ENCODE results near the gene MLF2. TPM values are rescaled to one million over a fixed set of nuclear protein-coding genes. Genes with fewer than 3 reads are reported as not detected.

MLF2 gene
- total RNA-seq, 4 donors from 2014 or later = 158 to 170 (median 162) TPM

- peaks cover 31 to 64% (median 32%) of the 10 kb centered on the region in 3 donors for H3K4me1 ChIP-seq
- H3K36me3 ChIP-seq = peaks cover 4 to 20% (median 4%) of the 10 kb centered on the region in 3 donors
- H3K4me3 ChIP-seq = peak overlapping the region in 1 of 4 donors; percentile 45
- 78 to 81% methylated on average over 11 to 15 of the region's 15 CpGs for WGBS, 2 donors
- intact Hi-C loops (cut with DNase I) = no loop called here
- DNase-seq = no peak
- peak overlapping the region in 3 of 4 donors; percentile 30 to 99 (median 52) for H3K27ac ChIP-seq
- no peaks in the 10 kb centered on the region for H3K9me3 ChIP-seq
- TF ChIP-seq POLR2A (IDR thresholded peaks at IDR 0.05) (no peak), CTCF (IDR thresholded peaks at IDR 0.05) (no peak)
- peaks cover 0 to 13% (median 0%) of the 10 kb centered on the region in 4 donors for H3K27me3 ChIP-seq
Measured at GRCh38 chr12:6774499-6775062, 21.6 kb upstream of the MLF2 start.

GRCh38 chr12:6773590-6774351 is 20.8 kb upstream of the MLF2 start:
- peak overlapping the region; percentile 6 to 58 (median 30) for H3K4me3 ChIP-seq
- H3K27me3 ChIP-seq = peaks cover 0 to 13% (median 0%) of the 10 kb centered on the region in 4 donors
- peaks cover 4 to 21% (median 4%) of the 10 kb centered on the region in 3 donors for H3K36me3 ChIP-seq
- DNase-seq = no peak
- H3K27ac ChIP-seq = peak overlapping the region; percentile 20 to 99 (median 41)
- WGBS, 2 donors = 29 to 45% methylated on average over 3 to 11 of the region's 60 CpGs
- TF ChIP-seq CTCF (IDR thresholded peaks at IDR 0.05) = no peak
- no peak for TF ChIP-seq POLR2A (IDR thresholded peaks at IDR 0.05)
- H3K4me1 ChIP-seq = peaks cover 38 to 64% (median 40%) of the 10 kb centered on the region in 3 donors
- intact Hi-C loops (cut with DNase I) = no loop called here
- H3K9me3 ChIP-seq = no peaks in the 10 kb centered on the region

- no peak for DNase-seq
- no peak for TF ChIP-seq CTCF (IDR thresholded peaks at IDR 0.05)
- no peak for TF ChIP-seq POLR2A (IDR thresholded peaks at IDR 0.05)
- intact Hi-C loops (cut with DNase I) = no loop called here
- peak overlapping the region; percentile 6 to 58 (median 30) for H3K4me3 ChIP-seq
- H3K36me3 ChIP-seq = peaks cover 4 to 21% (median 4%) of the 10 kb centered on the region in 3 donors
- peaks cover 38 to 64% (median 41%) of the 10 kb centered on the region in 3 donors for H3K4me1 ChIP-seq
- peak overlapping the region in 3 of 4 donors; percentile 20 to 99 (median 49) for H3K27ac ChIP-seq
- peaks cover 0 to 12% (median 0%) of the 10 kb centered on the region in 4 donors for H3K27me3 ChIP-seq
- no peaks in the 10 kb centered on the region for H3K9me3 ChIP-seq
- whole genome bisulfite sequencing, 2 donors = 60 to 68% methylated on average over 10 of the region's 21 CpGs
Measured at GRCh38 chr12:6772726-6773589, 20.0 kb upstream of the MLF2 start.

GRCh38 chr12:6772331-6772695 is 19.4 kb upstream of the MLF2 start, which contains the start of gene LAG3:
Gene LAG3, plus strand, starts transcription at chr12:6772520. Its CDS starts 333 bp downstream, at chr12:6772853.
- Histone ChIP-seq H3K9me3 (no peaks in the 10 kb centered on the region), H3K36me3 (peaks cover 4 to 21% (median 4%) of the 10 kb centered on the region in 3 donors), H3K4me3 (peak within 1 kb of the TSS; percentile 6 to 58 (median 30)), H3K27ac (peak within 1 kb of the TSS in 3 of 4 donors; percentile 49 to 99 (median 99)), H3K4me1 (peaks cover 38 to 68% (median 40%) of the 10 kb centered on the region in 3 donors), H3K27me3 (peaks cover 0 to 9% (median 0%) of the 10 kb centered on the region in 4 donors)
- 55 to 57% methylated on average over 13 to 15 of the region's 15 CpGs for WGBS, 2 donors
- intact Hi-C loops (cut with DNase I) = no loop called here
- DNase-seq = no peak
- TF ChIP-seq POLR2A (IDR thresholded peaks at IDR 0.05) = no peak
- no peak for TF ChIP-seq CTCF (IDR thresholded peaks at IDR 0.05)
